K562 (cell line): ENCODE results near the gene SLC4A9. TPM values are rescaled to one million over a fixed set of nuclear protein-coding genes. Genes with fewer than 3 reads are reported as not detected.

Source experiments
- CREB1 ChIP-seq, 2 experiments: sonication (generic) in 1 of 2; formaldehyde crosslinking in 1 of 2; IDR thresholded peaks; 2 replicates each; pipeline versions ENCODE4 v1.6.1 to v1.8.0; 2012 to 2022; ENCODE audit warnings: inconsistent platforms in 1 of 2, mild to moderate bottlenecking in 1 of 2, missing genetic modification reagents in 1 of 2, moderate library complexity in 1 of 2
- MGA ChIP-seq: fragments of 450-650 bp; IDR thresholded peaks from 2 replicates; pipeline ENCODE4 v1.6.1; 2016; ENCODE audit warnings: mild to moderate bottlenecking, moderate library complexity
- RBM39 ChIP-seq: fragments of 200-400 bp; formaldehyde crosslinking; optimal IDR thresholded peaks from 2 replicates; pipeline ENCODE3; 2018; ENCODE audit warnings: low read depth, low read length
- ZNF318 ChIP-seq, 2 experiments: fragments of 450-650 bp; IDR thresholded peaks; 2 replicates each; pipeline ENCODE4 v1.6.1; 2016; ENCODE audit warnings: mild to moderate bottlenecking in 2 of 2, borderline replicate concordance in 1 of 2, low read depth in 1 of 2, moderate library complexity in 1 of 2
- polyA plus RNA-seq, 8 experiments: library from polyadenylated mRNA; depleted of rRNA in 4 of 8; stranded (reverse) in 5 of 8; unstranded in 3 of 8; fragments of >200 nt; fragmentation: Nextera tagmentation in 2 of 8; fragmentation: Illumina TruSeq in 1 of 8; extraction: Ambion mirVana in 2 of 8; extraction: Trizol in 1 of 8; gene quantifications; 2 replicates each; pipeline versions ENCODE4 v1.2.1 to v1.2.3, GENCODE V29; 2011 to 2014; ENCODE audit warnings: inconsistent platforms in 1 of 8, missing spikeins in 1 of 8
- total RNA-seq, 7 experiments: library from RNA; depleted of rRNA in 6 of 7; stranded (reverse); fragments of >200 nt in 6 of 7; fragmentation: Illumina TruSeq in 2 of 7; extraction: Trizol in 2 of 7; gene quantifications; 2 replicates each; pipeline versions ENCODE4 v1.2.1 to v1.2.3, GENCODE V29; 2011 to 2021; ENCODE audit warnings: low replicate concordance in 1 of 7

Gene SLC4A9
- total and polyA plus RNA-seq, 9 of the 15 experiments (the other 6 are each of a cell fraction or from before 2014, with no cell fraction given), result 0.05 to 0.13 TPM; not detected in 7

GRCh38 chr5:140342287-140342686 lies 17.7 kb upstream of the SLC4A9 start (continued):
- TF ChIP-seq ZNF318 (IDR thresholded peaks at IDR 0.05; ENCODE audit: borderline replicate concordance in 1 of 2, low read depth in 1 of 2) (no peak), CREB1 (IDR thresholded peaks at IDR 0.05) (no peak), CREB1 (CRISPR knock-in tag; IDR thresholded peaks at IDR 0.05) (no peak), MGA (peak; percentile 54), RBM39 (no peak)
